Measurements from ENCODE around the gene AGTR2. TPM values are rescaled to one million over a fixed set of nuclear protein-coding genes. Genes with fewer than 3 reads are reported as not detected.
"Not testable (repeated sequence)": the region's sequence is repeated elsewhere in the genome, so short reads cannot be mapped to it uniquely, and the experiment has no call there.

Gene AGTR2, protein sequence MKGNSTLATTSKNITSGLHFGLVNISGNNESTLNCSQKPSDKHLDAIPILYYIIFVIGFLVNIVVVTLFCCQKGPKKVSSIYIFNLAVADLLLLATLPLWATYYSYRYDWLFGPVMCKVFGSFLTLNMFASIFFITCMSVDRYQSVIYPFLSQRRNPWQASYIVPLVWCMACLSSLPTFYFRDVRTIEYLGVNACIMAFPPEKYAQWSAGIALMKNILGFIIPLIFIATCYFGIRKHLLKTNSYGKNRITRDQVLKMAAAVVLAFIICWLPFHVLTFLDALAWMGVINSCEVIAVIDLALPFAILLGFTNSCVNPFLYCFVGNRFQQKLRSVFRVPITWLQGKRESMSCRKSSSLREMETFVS
- total RNA-seq, result not detected

DNA sequence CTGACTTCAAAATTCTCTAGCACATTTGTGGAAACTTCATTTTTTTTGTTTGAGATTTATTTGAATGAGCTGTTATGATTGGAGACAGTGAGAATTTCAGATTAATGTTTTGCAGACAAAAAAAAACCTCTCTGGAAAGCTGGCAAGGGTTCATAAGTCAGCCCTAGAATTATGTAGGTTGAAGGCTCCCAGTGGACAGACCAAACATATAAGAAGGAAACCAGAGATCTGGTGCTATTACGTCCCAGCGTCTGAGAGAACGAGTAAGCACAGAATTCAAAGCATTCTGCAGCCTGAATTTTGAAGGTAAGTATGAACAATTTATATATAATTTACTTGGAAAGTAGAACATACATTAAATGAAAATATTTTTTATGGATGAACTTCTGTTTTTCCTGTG, at the start of gene AGTR2:
TSS of gene AGTR2 (plus strand) at position 234 of the 400 bp plus-strand sequence. CDS start 1,537 bp downstream, outside the sequence.
- ATAC-seq, result no peak
- Mint-ChIP-seq H3K27ac (no peak within 1 kb of the TSS), H3K36me3 (no peaks in the 10 kb centered on the region), H3K9me3 (peaks cover 0 to 4% of the 10 kb centered on the region in 2 donors)
- DNase-seq (ENCODE audit: low spot score in 2 of 2), result no peak

DNA sequence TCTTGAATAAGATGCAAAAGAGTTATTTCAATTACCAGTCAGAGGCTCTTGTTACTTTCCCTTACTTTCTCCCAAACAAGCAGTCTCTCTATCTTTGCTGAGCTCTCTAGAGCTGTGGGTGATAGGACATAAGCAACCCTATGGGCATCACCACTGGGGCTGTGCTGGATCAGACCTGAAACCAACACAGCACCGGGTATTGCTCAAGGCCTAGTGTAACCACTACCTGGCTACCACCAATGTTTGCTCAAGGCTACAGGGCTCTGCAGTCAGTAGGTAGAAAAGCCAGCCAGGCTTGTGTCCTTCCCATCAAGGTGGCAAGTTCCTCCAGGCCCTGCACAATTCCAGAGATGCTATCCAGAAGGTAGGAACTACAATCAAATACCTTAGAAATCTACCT, 35.3 kb upstream of the AGTR2 start:
- DNase-seq (ENCODE audit: low spot score in 2 of 2) (no peak), ATAC-seq (no peak)
- no peaks in the 10 kb centered on the region for H3K9me3 Mint-ChIP-seq
- no peak overlapping the region for H3K27ac Mint-ChIP-seq
- H3K36me3 Mint-ChIP-seq, result no peaks in the 10 kb centered on the region

DNA sequence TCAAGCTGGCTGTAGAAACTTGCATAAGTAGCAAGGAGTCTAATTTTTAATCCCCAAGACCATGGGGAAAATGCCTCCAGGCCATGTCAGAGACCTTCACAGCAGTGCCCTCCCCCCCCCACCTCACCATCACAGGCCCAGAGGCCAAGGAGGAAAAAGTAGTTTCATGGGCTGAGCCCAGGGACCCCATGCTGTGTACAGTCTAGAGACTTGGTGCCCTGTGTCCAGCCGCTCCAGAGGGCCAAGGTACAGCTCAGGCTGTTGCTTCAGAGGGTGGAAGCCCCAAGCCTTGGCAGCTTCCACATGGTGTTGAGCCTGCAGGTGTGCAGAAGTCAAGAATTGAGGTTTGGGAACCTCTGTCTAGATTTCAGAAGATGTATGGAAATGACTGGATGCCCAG, 29.3 kb upstream of the AGTR2 start:
- H3K9me3 Mint-ChIP-seq, result peaks cover 0 to 11% of the 10 kb centered on the region in 2 donors
- H3K36me3 Mint-ChIP-seq; H3K27ac Mint-ChIP-seq; DNase-seq (ENCODE audit: low spot score in 2 of 2); ATAC-seq: not testable (repeated sequence)

DNA sequence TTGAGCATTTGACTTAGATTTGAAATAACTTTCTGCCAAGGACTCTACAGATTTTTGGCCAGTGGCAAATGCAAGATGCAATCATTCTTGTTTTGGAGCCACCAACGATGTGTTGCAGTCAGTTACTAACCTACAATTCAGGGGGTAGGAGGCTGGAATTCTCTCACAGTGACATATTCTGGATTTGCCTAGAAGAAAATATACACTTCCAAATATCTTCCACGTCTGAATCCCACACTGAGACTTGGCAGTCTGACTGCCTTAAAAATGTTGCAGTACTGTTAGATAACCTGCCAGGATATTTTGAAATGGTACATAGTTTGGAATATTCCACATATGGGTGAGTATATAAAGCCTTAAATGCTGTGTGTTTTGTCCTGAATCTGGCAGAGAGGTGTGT, 27.6 kb upstream of the AGTR2 start:
- ATAC-seq, result no peak
- no peak overlapping the region for H3K27ac Mint-ChIP-seq
- H3K9me3 Mint-ChIP-seq, result peaks cover 0 to 11% of the 10 kb centered on the region in 2 donors
- H3K36me3 Mint-ChIP-seq, result no peaks in the 10 kb centered on the region
- DNase-seq (ENCODE audit: low spot score in 2 of 2), result no peak

DNA sequence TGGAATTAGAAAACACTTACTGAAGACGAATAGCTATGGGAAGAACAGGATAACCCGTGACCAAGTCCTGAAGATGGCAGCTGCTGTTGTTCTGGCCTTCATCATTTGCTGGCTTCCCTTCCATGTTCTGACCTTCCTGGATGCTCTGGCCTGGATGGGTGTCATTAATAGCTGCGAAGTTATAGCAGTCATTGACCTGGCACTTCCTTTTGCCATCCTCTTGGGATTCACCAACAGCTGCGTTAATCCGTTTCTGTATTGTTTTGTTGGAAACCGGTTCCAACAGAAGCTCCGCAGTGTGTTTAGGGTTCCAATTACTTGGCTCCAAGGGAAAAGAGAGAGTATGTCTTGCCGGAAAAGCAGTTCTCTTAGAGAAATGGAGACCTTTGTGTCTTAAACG, 2.4 kb downstream of the AGTR2 start:
- Mint-ChIP-seq H3K9me3 (peaks cover 0 to 4% of the 10 kb centered on the region in 2 donors), H3K36me3 (no peaks in the 10 kb centered on the region), H3K27ac (no peak overlapping the region)
- no peak for ATAC-seq
- no peak for DNase-seq (ENCODE audit: low spot score in 2 of 2)

DNA sequence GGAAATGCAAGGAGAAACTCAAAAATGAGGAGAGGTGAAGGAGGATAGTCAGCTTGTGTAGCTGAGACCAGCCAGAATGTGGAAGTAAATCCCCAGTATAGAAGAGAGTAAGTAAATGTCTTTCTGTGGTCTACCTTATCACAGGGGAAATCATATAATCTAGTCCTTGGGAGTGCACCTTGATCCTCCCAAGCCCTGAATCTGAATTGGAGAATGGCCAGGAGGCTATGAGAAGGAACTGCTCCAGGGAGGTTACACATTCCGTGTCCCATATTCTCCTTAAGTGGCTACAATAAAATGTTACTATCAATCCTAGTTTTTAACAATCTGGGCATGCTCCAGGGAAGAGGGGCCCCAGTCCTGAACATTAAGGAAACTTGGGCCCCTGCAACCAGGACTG, 10.8 kb downstream of the AGTR2 start:
- Mint-ChIP-seq H3K9me3 (peaks cover 5% of the 10 kb centered on the region in 2 donors), H3K27ac (no peak overlapping the region), H3K36me3 (no peaks in the 10 kb centered on the region)
- ATAC-seq, result no peak
- no peak for DNase-seq (ENCODE audit: low spot score in 2 of 2)

DNA sequence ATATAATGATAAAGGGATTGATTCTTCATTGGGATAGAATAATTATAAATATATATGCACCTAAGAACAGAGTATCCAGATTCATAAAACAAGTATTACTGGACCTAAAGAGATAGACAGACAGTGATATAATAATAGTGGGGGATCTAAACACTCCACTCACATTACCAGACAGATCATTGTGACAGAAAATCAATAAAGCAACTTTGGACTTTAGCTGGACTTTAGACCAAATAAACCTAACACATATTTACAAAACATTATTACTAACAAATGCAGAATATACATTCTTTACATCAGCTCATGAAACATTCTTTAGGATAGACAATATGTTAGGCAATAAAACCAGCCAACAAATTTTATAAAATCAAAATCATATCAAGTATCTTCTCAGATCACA, 14.6 kb downstream of the AGTR2 start:
- ATAC-seq, result no peak
- Mint-ChIP-seq H3K27ac (no peak overlapping the region), H3K36me3 (no peaks in the 10 kb centered on the region), H3K9me3 (peaks cover 5% of the 10 kb centered on the region in 2 donors)
- DNase-seq (ENCODE audit: low spot score in 2 of 2), result no peak

DNA sequence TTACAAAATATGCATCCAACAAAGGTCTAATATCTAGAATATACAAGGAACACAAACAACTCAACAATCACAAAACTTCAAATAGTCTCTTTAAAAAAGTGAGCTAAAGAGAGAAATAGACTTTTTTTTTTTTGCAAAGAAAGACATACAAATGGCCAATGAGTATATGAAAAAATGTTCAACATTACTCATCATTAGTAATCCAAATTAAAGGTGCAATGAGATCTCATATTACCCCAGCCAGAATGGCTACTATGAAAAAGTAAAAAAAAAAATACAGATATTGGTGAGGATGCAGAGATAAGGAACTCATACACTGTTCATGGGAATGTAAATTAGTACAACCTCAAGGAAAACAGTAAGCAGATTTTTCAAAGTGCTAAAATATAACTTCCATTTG, 24.1 kb downstream of the AGTR2 start:
- DNase-seq (ENCODE audit: low spot score in 2 of 2), result no peak

DNA sequence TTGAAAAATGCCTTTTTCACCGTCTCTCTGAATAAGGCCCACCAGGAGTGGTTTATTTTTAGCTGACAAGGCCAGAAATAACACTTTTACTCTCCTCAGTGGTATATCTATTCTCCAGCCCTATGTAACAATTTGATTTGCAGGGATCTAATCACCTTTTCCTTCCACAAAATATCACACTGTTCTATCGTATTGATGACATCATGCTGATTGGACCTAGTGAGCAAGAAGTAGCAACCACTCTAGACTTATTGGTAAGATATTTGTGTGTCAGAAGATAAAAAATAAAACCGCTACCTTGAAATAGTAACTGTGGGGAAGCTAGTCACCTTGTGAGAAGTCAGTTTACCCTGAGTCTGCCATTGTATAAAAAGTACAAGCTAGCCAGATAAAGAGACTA, 27.7 kb downstream of the AGTR2 start:
- H3K36me3 Mint-ChIP-seq, result no peaks in the 10 kb centered on the region
- ATAC-seq, result no peak
- no peak for DNase-seq (ENCODE audit: low spot score in 2 of 2)
- no peak overlapping the region for H3K27ac Mint-ChIP-seq
- no peaks in the 10 kb centered on the region for H3K9me3 Mint-ChIP-seq

More for the DNA sequence above, 24.1 kb downstream of the AGTR2 start:
- Mint-ChIP-seq H3K27ac (no peak overlapping the region), H3K9me3 (no peaks in the 10 kb centered on the region), H3K36me3 (no peaks in the 10 kb centered on the region)
- no peak for ATAC-seq

DNA sequence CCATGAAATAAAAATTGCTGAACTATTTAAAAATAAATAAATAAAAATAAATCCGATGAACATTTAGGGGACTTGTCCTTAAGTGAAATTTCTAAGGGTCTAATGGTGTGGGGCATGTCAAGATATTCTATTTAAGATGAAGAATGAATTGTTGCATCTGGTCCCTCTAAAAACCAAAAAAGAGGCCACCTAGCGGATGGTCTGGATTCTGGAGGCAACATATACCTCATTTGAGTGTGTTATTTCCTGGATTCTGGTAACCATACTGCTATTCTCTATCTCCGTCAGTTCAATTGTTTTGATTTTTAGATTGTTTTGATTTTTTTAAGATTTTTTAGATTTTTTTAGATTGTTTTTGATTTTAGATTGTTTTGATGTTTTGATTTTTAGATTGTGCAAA, 28.3 kb downstream of the AGTR2 start:
- H3K36me3 Mint-ChIP-seq, result no peaks in the 10 kb centered on the region
- no peaks in the 10 kb centered on the region for H3K9me3 Mint-ChIP-seq
- no peak for ATAC-seq
- DNase-seq (ENCODE audit: low spot score in 2 of 2), result no peak
- H3K27ac Mint-ChIP-seq, result no peak overlapping the region

DNA sequence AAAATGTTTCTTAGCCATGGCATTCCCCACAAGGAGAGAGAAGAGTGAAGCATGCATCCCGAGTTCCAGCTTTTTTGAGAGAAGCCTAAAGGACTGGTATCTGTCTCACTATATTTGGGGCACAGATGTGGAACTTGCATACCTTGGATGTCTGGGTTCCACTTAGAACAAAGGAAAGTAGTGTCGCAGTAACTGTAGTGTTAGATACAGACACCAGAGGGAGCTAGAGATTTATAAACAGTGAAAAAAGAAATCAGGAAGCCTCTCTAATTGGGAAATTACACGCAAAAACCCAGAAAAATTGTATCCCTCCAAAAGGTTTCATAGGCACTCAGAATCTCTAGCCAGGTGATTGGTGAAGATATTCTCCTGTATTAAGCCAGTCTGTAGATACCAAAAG, 34.4 kb downstream of the AGTR2 start:
- DNase-seq (ENCODE audit: low spot score in 2 of 2) (no peak), ATAC-seq (no peak)
- Mint-ChIP-seq H3K36me3 (no peaks in the 10 kb centered on the region), H3K27ac (no peak overlapping the region), H3K9me3 (no peaks in the 10 kb centered on the region)

DNA sequence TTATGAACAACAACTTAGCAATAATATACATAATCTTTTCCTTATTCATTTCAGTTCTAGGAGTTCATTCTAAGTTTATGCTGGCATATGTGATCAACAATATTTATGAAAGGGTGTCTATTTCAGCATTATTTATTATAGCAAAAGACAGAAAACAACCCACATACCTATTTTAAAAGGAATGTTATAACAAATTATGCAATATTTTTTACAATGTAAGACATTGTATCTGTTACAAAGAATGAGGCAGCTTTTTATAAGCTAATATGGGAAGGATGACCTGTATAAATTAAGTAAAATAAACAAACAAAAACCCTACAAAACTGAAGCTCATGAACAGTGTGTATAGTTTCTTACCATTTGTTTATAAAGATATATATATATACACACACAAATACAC, 42.7 kb downstream of the AGTR2 start:
- no peak overlapping the region for H3K27ac Mint-ChIP-seq
- no peaks in the 10 kb centered on the region for H3K36me3 Mint-ChIP-seq
- DNase-seq (ENCODE audit: low spot score in 2 of 2) (no peak), ATAC-seq (no peak)
- H3K9me3 Mint-ChIP-seq, result no peaks in the 10 kb centered on the region

DNA sequence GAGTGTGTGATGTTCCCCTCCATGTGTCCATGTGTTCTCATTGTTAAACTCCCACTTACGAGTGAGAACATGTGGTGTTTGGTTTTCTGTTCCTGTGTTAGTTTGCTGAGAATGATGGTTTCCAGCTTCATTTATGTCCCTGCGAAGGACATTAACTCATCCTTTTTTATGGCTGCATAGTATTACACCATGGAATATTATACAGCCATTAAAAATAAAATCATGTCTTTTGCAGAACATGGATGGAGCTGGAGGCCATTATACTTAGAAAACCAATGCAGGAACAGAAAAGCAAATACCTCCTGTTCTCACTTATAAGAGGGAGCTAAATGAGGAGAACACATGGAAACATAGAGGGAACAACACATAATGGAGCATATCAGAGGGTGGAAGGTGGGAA, 46.5 kb downstream of the AGTR2 start:
- H3K27ac Mint-ChIP-seq; ATAC-seq; H3K36me3 Mint-ChIP-seq; H3K9me3 Mint-ChIP-seq; DNase-seq (ENCODE audit: low spot score in 2 of 2): not testable (repeated sequence)

Data from activated naive CD4-positive, alpha-beta T cell treated with anti-CD3 and anti-CD28 coated beads, Interleukin-2, amount 50 U/mL, for 72 hours (primary cell).